Stimulated activated CD4-positive, alpha-beta T cell treated with anti-CD3 and anti-CD28 coated beads, Interleukin-2, amount 100 ng/mL, for 4 hours (primary cell): ENCODE measurements around the gene ASB6.
"Not testable (repeated sequence)": the region's sequence is repeated elsewhere in the genome, so short reads cannot be mapped to it uniquely, and the experiment has no call there.

Experiments
- DNase-seq: peaks from one replicate; pipeline ENCODE4 v3.0.0-alpha.2; 2020; ENCODE audit warnings: low read depth

Gene ASB6

GRCh38 chr9:129606161-129607026 is 35.6 kb downstream of the ASB6 start:
- DNase-seq = no peak

GRCh38 chr9:129604766-129605163 is 37.2 kb downstream of the ASB6 start:
- peak; percentile 25 for DNase-seq

GRCh38 chr9:129604056-129604765 is 37.7 kb downstream of the ASB6 start:
- no peak for DNase-seq

- DNase-seq = no peak
These were observed 39.1 kb downstream of the ASB6 start for GRCh38 chr9:129602598-129603415.

- no peak for DNase-seq
These were observed 40.8 kb downstream of the ASB6 start for GRCh38 chr9:129601082-129601674.

- no peak for DNase-seq
These were observed 43.8 kb downstream of the ASB6 start for GRCh38 chr9:129598089-129598596.

GRCh38 chr9:129597355-129598088 is 44.4 kb downstream of the ASB6 start:
- DNase-seq = no peak

GRCh38 chr9:129596541-129597331 is 45.2 kb downstream of the ASB6 start:
- DNase-seq = no peak

- no peak for DNase-seq
These were observed 45.9 kb downstream of the ASB6 start for GRCh38 chr9:129595903-129596540.

- DNase-seq = no peak
These were observed 46.6 kb downstream of the ASB6 start for GRCh38 chr9:129595311-129595741.

- no peak for DNase-seq
These were observed 47.3 kb downstream of the ASB6 start for GRCh38 chr9:129594632-129595031.

GRCh38 chr9:129592790-129593189 is 49.2 kb downstream of the ASB6 start:
- not testable (repeated sequence) for DNase-seq

- DNase-seq = no peak
These were observed 50.0 kb downstream of the ASB6 start for GRCh38 chr9:129591916-129592315.

GRCh38 chr9:129590466-129590865 is 51.5 kb downstream of the ASB6 start:
- DNase-seq = no peak

GRCh38 chr9:129587487-129588262 is 54.3 kb downstream of the ASB6 start:
- DNase-seq = no peak

- no peak for DNase-seq
These were observed 55.3 kb downstream of the ASB6 start for GRCh38 chr9:129586685-129587084.

- no peak for DNase-seq
These were observed 55.7 kb downstream of the ASB6 start for GRCh38 chr9:129586245-129586644.

GRCh38 chr9:129585352-129585751 is 56.6 kb downstream of the ASB6 start:
- DNase-seq = no peak
